GM12874 (cell line): Measurements from ENCODE around the gene ABCA1.

Source experiments
- CTCF ChIP-seq: IDR thresholded peaks from 2 replicates; pipeline ENCODE4 v1.5.1; 2011; ENCODE audit warnings: low read depth, mild to moderate bottlenecking, control low read depth, low read length, moderate library complexity; ENCODE audit not compliant: insufficient read depth

Gene ABCA1

GRCh38 chr9:104868687-104869404, 59.1 kb downstream of the ABCA1 start:
- no peak for TF ChIP-seq CTCF

DNA sequence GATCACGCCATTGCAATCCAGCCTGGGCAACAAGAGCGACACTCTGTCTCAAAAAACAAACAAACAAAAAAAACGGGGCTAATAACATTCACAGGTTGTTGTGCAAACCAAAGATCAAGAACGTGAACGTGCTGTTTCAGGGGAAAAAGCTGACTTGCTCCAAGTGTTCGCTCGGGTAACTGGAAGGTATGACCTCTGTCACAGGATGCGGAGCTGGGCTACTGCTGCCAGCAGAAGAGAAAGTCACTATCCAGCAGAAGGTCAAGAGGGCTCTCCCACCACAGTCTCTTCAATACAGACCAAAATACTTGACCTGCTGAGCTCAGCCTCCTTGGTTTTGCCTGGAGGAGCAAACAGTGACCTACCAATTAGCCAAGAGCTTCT, 59.7 kb downstream of the ABCA1 start:
- no peak for TF ChIP-seq CTCF

DNA sequence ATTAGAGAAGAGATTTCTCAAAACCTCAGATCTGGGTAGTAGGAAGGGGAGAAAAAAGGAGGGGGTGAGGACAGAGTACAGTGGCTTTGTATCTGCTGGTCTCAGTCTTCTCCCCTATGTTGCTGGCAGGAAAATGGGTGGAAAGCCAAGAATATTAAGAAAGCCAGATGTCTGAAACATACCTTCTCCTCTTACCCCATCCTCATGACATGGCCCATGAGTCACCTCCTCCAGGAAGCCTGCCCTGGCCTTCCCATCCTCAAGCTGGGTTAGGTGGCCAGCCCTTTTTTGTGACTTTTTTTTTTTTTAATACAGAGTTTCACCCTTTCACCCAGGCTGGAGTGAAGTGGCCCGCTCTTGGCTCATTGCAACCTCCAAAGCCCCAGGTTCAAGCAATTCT, 61.8 kb downstream of the ABCA1 start:
- TF ChIP-seq CTCF = no peak

DNA sequence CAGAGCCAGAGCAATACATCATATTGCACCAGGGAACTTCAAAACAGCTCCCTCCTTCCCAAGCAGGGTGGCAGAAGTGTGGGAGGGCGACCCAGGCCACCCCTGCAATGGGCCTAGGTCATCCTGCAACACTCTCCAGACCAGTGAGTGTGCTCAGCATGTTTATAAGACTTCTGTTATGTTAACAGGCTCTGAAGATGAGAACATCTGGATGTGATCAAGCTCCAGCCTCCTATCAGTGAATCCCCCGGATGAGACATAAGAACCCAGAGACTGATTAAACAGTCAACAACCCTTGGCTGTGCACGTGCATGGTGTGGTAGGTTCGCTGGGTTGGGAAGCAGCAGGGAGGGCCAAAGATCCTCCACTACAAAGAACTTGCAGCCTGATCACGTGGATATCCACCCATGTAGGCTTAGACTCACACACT, 63.3 kb downstream of the ABCA1 start:
- no peak for TF ChIP-seq CTCF

- TF ChIP-seq CTCF = peak; percentile 75
These were observed 64.6 kb downstream of the ABCA1 start for GRCh38 chr9:104863180-104863883.

DNA sequence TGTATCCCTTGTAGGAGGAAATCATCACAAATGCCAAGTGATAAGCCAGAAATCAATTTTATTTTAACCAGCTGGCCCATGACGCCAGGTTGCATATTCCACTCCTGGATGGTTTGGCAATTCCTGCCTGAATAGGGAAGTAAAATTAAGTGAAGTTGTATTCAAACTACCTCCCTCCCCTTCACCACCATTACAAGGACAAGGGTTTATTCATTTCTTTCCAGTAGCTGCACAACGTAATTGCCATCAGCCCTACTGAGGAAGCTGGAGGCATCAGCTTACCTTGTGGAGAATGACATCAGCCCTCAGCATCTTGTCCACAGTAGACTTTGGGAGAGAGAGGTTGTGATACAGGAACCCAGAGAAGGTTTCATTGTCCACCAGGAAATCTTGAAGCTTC, 66.6 kb downstream of the ABCA1 start:
- no peak for TF ChIP-seq CTCF

DNA sequence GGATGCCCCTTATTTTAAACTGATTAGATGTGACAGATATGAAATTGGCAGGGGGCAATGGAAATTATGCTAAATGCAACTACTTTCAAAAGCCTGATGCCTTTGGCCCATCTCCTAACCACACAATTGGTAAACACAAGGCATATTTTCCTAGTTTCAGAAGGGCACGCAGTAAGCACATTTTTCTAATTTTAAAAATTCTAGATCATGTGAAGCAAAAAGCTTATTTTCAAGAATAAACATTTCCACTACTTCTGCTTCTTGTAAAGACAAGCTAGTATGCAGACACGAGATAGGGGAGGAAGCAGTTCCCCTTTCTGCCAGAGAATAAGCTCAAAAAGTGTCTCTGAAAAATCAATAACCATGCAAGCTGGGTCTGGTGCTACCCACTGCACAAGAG, 67.7 kb downstream of the ABCA1 start:
- no peak for TF ChIP-seq CTCF
